H1 (cell line): ENCODE results near the gene RXFP1. TPM values are rescaled to one million over a fixed set of nuclear protein-coding genes. Genes with fewer than 3 reads are reported as not detected.

Source experiments
- CTCF ChIA-PET: fragments of 300-600 bp; sonication (Branson Sonifier 250); formaldehyde crosslinking; loops from one replicate; lab custom pipeline; 2021; ENCODE audit not compliant: partially characterized antibody; lab: Charles Lee
- POLR2A ChIA-PET: fragments of 300-600 bp; sonication (Branson Sonifier 250); formaldehyde crosslinking; loops from one replicate; lab custom pipeline; 2021; ENCODE audit warnings: inconsistent platforms; ENCODE audit not compliant: partially characterized antibody; lab: Charles Lee
- DNase-seq, 2 experiments: peaks; one replicate each; pipeline versions ENCODE4 v3.0.0 to v3.0.0-alpha.2; 2010 to 2022; ENCODE audit warnings: low spot score in 2 of 2, low read depth in 1 of 2, mixed read lengths in 1 of 2
- FAIRE-seq: peaks from 2 replicates; lab custom pipeline; 2011; peaks lifted over from hg19 to GRCh38; lab: Jason Lieb, UNC
- H2AFZ ChIP-seq: 2 replicates; pipeline ENCODE4 v1.8.1; 2012; ENCODE audit warnings: low read length, inconsistent platforms
- H2AK5ac ChIP-seq: 2 replicates; pipeline ENCODE4 v1.6.1; 2013; ENCODE audit warnings: low read depth, low read length
- H2BK120ac ChIP-seq: replicated peaks from 2 replicates; pipeline ENCODE3; 2013; ENCODE audit warnings: low read depth, low read length, inconsistent platforms
- H2BK12ac ChIP-seq: 2 replicates; pipeline ENCODE4 v1.6.1; 2013; ENCODE audit warnings: low read depth, low read length
- H2BK15ac ChIP-seq: 2 replicates; pipeline ENCODE4 v1.6.1; 2013; ENCODE audit warnings: low read length
- H2BK20ac ChIP-seq: 2 replicates; pipeline ENCODE4 v1.6.1; 2013; ENCODE audit warnings: low read length
- H2BK5ac ChIP-seq: 2 replicates; pipeline ENCODE4 v1.6.1; 2013; ENCODE audit warnings: low read depth, low read length
- H3K14ac ChIP-seq: 2 replicates; pipeline ENCODE4 v1.6.1; 2013; ENCODE audit warnings: inconsistent platforms; ENCODE audit not compliant: insufficient read length
- H3K18ac ChIP-seq: 2 replicates; pipeline ENCODE4 v1.6.1; 2013; ENCODE audit warnings: low read length; ENCODE audit errors: extremely low read depth
- H3K23ac ChIP-seq: 2 replicates; pipeline ENCODE4 v1.6.1; 2013; ENCODE audit warnings: inconsistent platforms; ENCODE audit not compliant: insufficient read length
- H3K23me2 ChIP-seq: 2 replicates; pipeline ENCODE4 v1.6.1; 2013; ENCODE audit warnings: low read depth, low read length
- H3K27ac ChIP-seq: 2 replicates; pipeline ENCODE4 v1.6.1; 2011; ENCODE audit warnings: low read depth, low read length, inconsistent platforms
- H3K27me3 ChIP-seq, 4 experiments: replicated peaks in 1 of 4; 1 replicate in 1 of 4; 2 replicates in 3 of 4; pipeline versions ENCODE4 v1.6.1 to v1.8.1; 2011 to 2013; ENCODE audit warnings: low read length in 3 of 4, mild to moderate bottlenecking in 3 of 4, inconsistent platforms in 2 of 4, mixed read lengths in 2 of 4, moderate library complexity in 1 of 4; ENCODE audit not compliant: control insufficient read depth in 3 of 4, insufficient read depth in 3 of 4; ENCODE audit errors: extremely low read depth in 1 of 4
- H3K36me3 ChIP-seq, 4 experiments: 2 replicates each; pipeline versions ENCODE4 v1.6.1 to v1.8.1; 2011 to 2013; ENCODE audit warnings: mild to moderate bottlenecking in 4 of 4, low read length in 3 of 4, moderate library complexity in 2 of 4, control low read depth in 1 of 4, inconsistent platforms in 1 of 4; ENCODE audit not compliant: insufficient read depth in 4 of 4, control insufficient read depth in 2 of 4
- H3K4ac ChIP-seq: replicated peaks from 2 replicates; pipeline ENCODE3; 2013; ENCODE audit warnings: low read length, low read depth, mixed read lengths, inconsistent platforms; ENCODE audit not compliant: insufficient read length
- H3K4me1 ChIP-seq, 4 experiments: replicated peaks in 1 of 4; 1 replicate in 1 of 4; 2 replicates in 3 of 4; pipeline versions ENCODE4 v1.6.1 to v1.8.1; 2011 to 2013; ENCODE audit warnings: low read length in 3 of 4, inconsistent platforms in 2 of 4, mixed read lengths in 1 of 4; ENCODE audit not compliant: insufficient read depth in 4 of 4, control insufficient read depth in 3 of 4
- H3K4me2 ChIP-seq, 2 experiments: 2 replicates each; pipeline versions ENCODE4 v1.6.1 to v1.8.1; 2011 to 2013; ENCODE audit warnings: low read depth in 2 of 2, low read length in 2 of 2, control low read depth in 1 of 2, inconsistent platforms in 1 of 2, mild to moderate bottlenecking in 1 of 2; ENCODE audit not compliant: insufficient read depth in 1 of 2
- H3K4me3 ChIP-seq, 4 experiments: fragments of 200-600, 300-600 bp in 1 of 4; sonication (generic), shearing (Covaris generic), sonication (Bioruptor Twin) in 1 of 4; 2 replicates each; pipeline versions ENCODE4 v1.5.1 to v1.8.1; 2011 to 2016; ENCODE audit warnings: low read length in 4 of 4, low read depth in 3 of 4, control low read depth in 2 of 4, inconsistent platforms in 2 of 4, mild to moderate bottlenecking in 2 of 4, mixed read lengths in 1 of 4, moderate library complexity in 1 of 4; ENCODE audit not compliant: insufficient read depth in 2 of 4; ENCODE audit errors: extremely low read depth in 1 of 4
- H3K56ac ChIP-seq: replicated peaks from 2 replicates; pipeline ENCODE3; 2013; ENCODE audit warnings: low read depth, mild to moderate bottlenecking, mixed read lengths, low read length, inconsistent platforms; ENCODE audit not compliant: insufficient read length
- H3K79me1 ChIP-seq: 2 replicates; pipeline ENCODE4 v1.6.1; 2013; ENCODE audit warnings: low read depth, low read length, control low read depth
- H3K79me2 ChIP-seq, 2 experiments: 2 replicates each; pipeline versions ENCODE4 v1.6.1 to v1.8.1; 2012 to 2013; ENCODE audit warnings: low read length in 2 of 2, mild to moderate bottlenecking in 2 of 2, inconsistent platforms in 1 of 2; ENCODE audit not compliant: insufficient read depth in 2 of 2, control insufficient read depth in 1 of 2
- H3K9ac ChIP-seq, 4 experiments: replicated peaks in 1 of 4; 1 replicate in 1 of 4; 2 replicates in 3 of 4; pipeline versions ENCODE4 v1.6.1 to v1.8.1; 2011 to 2013; ENCODE audit warnings: low read depth in 3 of 4, low read length in 3 of 4, control low read depth in 2 of 4, mild to moderate bottlenecking in 2 of 4, moderate library complexity in 2 of 4, inconsistent platforms in 1 of 4; ENCODE audit errors: extremely low read depth in 1 of 4
- H3K9me3 ChIP-seq, 2 experiments: 2 replicates each; pipeline versions ENCODE4 v1.6.1 to v1.8.1; 2012 to 2013; ENCODE audit warnings: mild to moderate bottlenecking in 2 of 2, moderate library complexity in 2 of 2, control low read depth in 1 of 2, inconsistent platforms in 1 of 2, low read depth in 1 of 2, low read length in 1 of 2, mixed read lengths in 1 of 2; ENCODE audit not compliant: insufficient read depth in 2 of 2
- H4K20me1 ChIP-seq, 2 experiments: replicated peaks in 1 of 2; 2 replicates each; pipeline versions ENCODE3 to v1.8.1; 2011 to 2013; ENCODE audit warnings: inconsistent platforms in 2 of 2, low read length in 2 of 2, mild to moderate bottlenecking in 1 of 2; ENCODE audit not compliant: insufficient read depth in 2 of 2, control insufficient read depth in 1 of 2
- H4K5ac ChIP-seq: 2 replicates; pipeline ENCODE4 v1.6.1; 2013; ENCODE audit warnings: low read length, low read depth, mixed read lengths, inconsistent platforms; ENCODE audit not compliant: insufficient read length
- H4K8ac ChIP-seq: 2 replicates; pipeline ENCODE4 v1.8.0; 2013; ENCODE audit warnings: mild to moderate bottlenecking, moderate library complexity, low read length, inconsistent platforms; ENCODE audit not compliant: insufficient read depth; ENCODE audit errors: extremely low read depth
- H4K91ac ChIP-seq: replicated peaks from 2 replicates; pipeline ENCODE3; 2013; ENCODE audit warnings: low read length, mixed read lengths, inconsistent platforms; ENCODE audit not compliant: insufficient read length
- CTCF ChIP-seq, 3 experiments: IDR thresholded peaks; 1 replicate in 2 of 3; 2 replicates in 1 of 3; pipeline versions ENCODE4 v1.5.1 to v1.6.1; 2011; ENCODE audit warnings: low read length in 3 of 3, mild to moderate bottlenecking in 3 of 3, inconsistent platforms in 2 of 3, low read depth in 1 of 3, moderate library complexity in 1 of 3; ENCODE audit not compliant: insufficient read depth in 1 of 3; ENCODE audit errors: control extremely low read depth in 1 of 3
- RAD21 ChIP-seq, 2 experiments: IDR thresholded peaks in 1 of 2; conservative IDR thresholded peaks in 1 of 2; 2 replicates each; pipeline ENCODE4 v1.6.1; 2011; ENCODE audit warnings: low read depth in 2 of 2, low read length in 2 of 2, improper control_type of control experiment in 1 of 2, inconsistent platforms in 1 of 2, mild to moderate bottlenecking in 1 of 2, moderate library complexity in 1 of 2
- SP1 ChIP-seq: IDR thresholded peaks from 2 replicates; pipeline ENCODE4 v1.6.1; 2011; ENCODE audit warnings: low read depth, low read length
- WGBS, 2 experiments: shearing (Covaris generic) in 1 of 2; methylation state at CpG; one replicate each; pipeline versions ENCODE4 v1.1.6 to v1.1.7; 2013 to 2015; ENCODE audit warnings: low lambda C conversion rate in 2 of 2, mixed read lengths in 2 of 2, inconsistent platforms in 1 of 2, low coverage in 1 of 2, missing lambda C conversion rate in 1 of 2; ENCODE audit not compliant: insufficient replicate concordance in 2 of 2, insufficient coverage in 1 of 2, insufficient read length in 1 of 2; ENCODE audit errors: extremely low coverage in 1 of 2, missing lambda C conversion rate in 1 of 2; 5-methylcytosine and 5-hydroxymethylcytosine counted together
- polyA plus RNA-seq, 7 experiments: library from polyadenylated mRNA; depleted of rRNA in 3 of 7; stranded (reverse) in 5 of 7; unstranded in 2 of 7; fragments of >200 nt in 5 of 7; fragments of 200-250 nt in 2 of 7; gene quantifications; 1 replicate in 5 of 7; 2 replicates in 1 of 7; 4 replicates in 1 of 7; pipeline versions ENCODE4 v1.2.1 to v1.2.3, GENCODE V29; 2011 to 2013; ENCODE audit warnings: missing spikeins in 2 of 7, mixed read lengths in 2 of 7
- total RNA-seq: library from RNA; stranded (reverse); fragmentation: NEBNext Ultra II Directional; extraction: Animal tissue kit (Norgen Biotek cat#: 25700); gene quantifications from 2 replicates; pipeline ENCODE4 v1.2.1, GENCODE V29; 2021

The RXFP1 gene
- total and polyA plus RNA-seq, 2 of the 8 experiments (the other 6 are each of a cell fraction or from before 2014, with no cell fraction given), result 0.14 to 0.56 TPM

- Histone ChIP-seq H3K14ac (no peak overlapping the region), H3K36me3 (no peaks in the 10 kb centered on the region), H3K4me1 (peaks cover 2 to 8% (median 3%) of the 10 kb centered on the region in 4 experiments; a peak in 5 of 7 replicates), H3K18ac (no peak overlapping the region), H3K9ac (no peak overlapping the region), H2BK15ac (no peak overlapping the region), H4K20me1 (no peaks in the 10 kb centered on the region), H2AFZ (no peak overlapping the region), H4K5ac (no peak overlapping the region), H2AK5ac (no peak overlapping the region), H3K56ac (no peak overlapping the region), H3K79me1 (no peaks in the 10 kb centered on the region), H3K4me3 (no peak overlapping the region), H3K9me3 (no peaks in the 10 kb centered on the region), H4K8ac (no peak overlapping the region), H2BK5ac (no peak overlapping the region), H3K79me2 (no peaks in the 10 kb centered on the region), H3K23ac (no peak overlapping the region), H3K4me2 (no peak overlapping the region), H4K91ac (no peak overlapping the region), H2BK20ac (no peak overlapping the region), H3K27me3 (no peaks in the 10 kb centered on the region), H3K4ac (no peak overlapping the region), H3K27ac (no peak overlapping the region), H2BK12ac (no peak overlapping the region), H2BK120ac (no peak overlapping the region), H3K23me2 (no peaks in the 10 kb centered on the region)
- WGBS, 2 experiments, result 55% methylated on average over 1 of the region's 1 CpG; no CpG with 5 or more reads in 1 of the 2 experiments
- TF ChIP-seq RAD21 (IDR thresholded peaks at IDR 0.05 in 1 of 2, conservative IDR thresholded peaks at IDR 0.05 in 1 of 2; ENCODE audit: low read depth in 2 of 2, low read length in 2 of 2) (peak; percentile 43 to 57), CTCF (IDR thresholded peaks at IDR 0.05; ENCODE audit: control extremely low read depth in 1 of 3, insufficient read depth in 1 of 3, low read depth in 1 of 3, low read length in 3 of 3) (peak in 2 of 3 experiments; percentile 13 to 47; a peak in 2 of 4 replicates), SP1 (no peak)
- FAIRE-seq (peak; percentile 48), DNase-seq (no peak)
- ChIA-PET POLR2A (interaction anchor here (0.6 kb wide), 1 partner anchor 331 kb away, joined by 3 read pairs; no protein-coding TSS in a partner anchor), CTCF (interaction anchor here (0.6 to 1.5 kb wide), 7 partner anchors 12 to 320 kb away, joined by 3 to 5 read pairs (median 3); no protein-coding TSS in a partner anchor)
Measured at GRCh38 chr4:158578476-158578875, 56.8 kb downstream of the RXFP1 start.
